Measurements from ENCODE around the gene KLHL2.
"Not testable (repeated sequence)": the region's sequence is repeated elsewhere in the genome, so short reads cannot be mapped to it uniquely, and the experiment has no call there.

KLHL2 gene

GRCh38 chr4:165201806-165202205 is 5.6 kb upstream of the KLHL2 start:
- DNase-seq (ENCODE audit: low spot score) = no peak

- no peak for DNase-seq (ENCODE audit: low spot score)
Measured at GRCh38 chr4:165203541-165204461, 3.6 kb upstream of the KLHL2 start.

- DNase-seq (ENCODE audit: low spot score) = no peak
Measured at GRCh38 chr4:165204462-165204830, 2.9 kb upstream of the KLHL2 start.

GRCh38 chr4:165207016-165207430 is 338 bp upstream of the KLHL2 start:
- DNase-seq (ENCODE audit: low spot score) = peak; percentile 68

- peak; percentile 65 for DNase-seq (ENCODE audit: low spot score)
Measured at GRCh38 chr4:165208221-165208652, 876 bp downstream of the KLHL2 start.

DNA sequence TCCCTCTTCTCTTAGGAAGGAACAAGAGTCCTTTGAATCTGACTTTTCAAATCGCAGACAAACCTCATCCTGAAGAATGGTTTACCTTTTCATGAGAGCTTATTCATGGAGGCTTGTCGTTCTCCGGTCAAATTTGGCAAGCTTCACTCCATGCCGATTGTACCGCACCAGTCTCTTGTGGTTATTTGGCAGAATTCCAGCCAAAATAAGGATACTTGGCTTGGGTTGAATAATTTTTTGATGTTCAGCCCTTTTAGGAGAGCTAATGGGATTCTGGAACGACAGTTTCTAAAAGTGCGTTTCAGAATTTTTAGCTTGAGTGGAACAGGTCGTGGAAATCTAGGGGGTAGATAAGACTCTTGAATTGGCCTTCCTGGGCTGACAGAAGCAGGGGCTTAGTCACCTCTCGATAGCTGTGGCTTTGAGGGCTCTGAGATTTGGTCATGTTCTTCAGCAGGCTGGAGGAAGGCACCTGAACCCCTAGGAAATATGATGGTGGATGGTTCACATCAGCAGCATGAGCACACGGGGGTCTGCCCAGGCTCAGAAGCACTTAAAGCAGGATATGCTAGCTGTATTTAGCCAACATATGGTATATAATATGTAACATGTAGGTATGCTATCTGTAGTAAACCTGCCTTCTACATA is 1.5 kb downstream of the KLHL2 start:
- peak; percentile 69 for DNase-seq (ENCODE audit: low spot score)

DNA sequence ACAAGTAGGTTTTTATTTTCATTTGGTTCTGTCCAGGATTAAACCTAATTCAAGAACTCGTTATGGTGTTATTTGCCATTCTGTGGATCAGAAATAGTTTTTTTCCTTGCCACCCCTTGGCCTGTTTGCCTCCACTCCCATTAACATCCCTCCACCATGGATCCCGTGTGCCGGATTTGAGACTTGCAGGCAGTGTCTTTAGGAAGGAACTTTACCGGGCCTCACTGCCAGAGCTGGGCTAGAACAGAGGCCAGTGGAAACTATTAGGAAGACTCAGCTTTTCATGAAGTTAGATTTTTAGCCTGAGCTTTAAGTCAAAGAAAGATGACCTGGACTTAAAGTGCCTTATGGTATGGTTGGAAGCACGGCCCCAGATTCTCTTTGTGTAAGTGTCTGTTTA is 2.4 kb downstream of the KLHL2 start:
- DNase-seq (ENCODE audit: low spot score) = no peak

- DNase-seq (ENCODE audit: low spot score) = peak; percentile 44
Measured at GRCh38 chr4:165210566-165210965, 3.2 kb downstream of the KLHL2 start.

DNA sequence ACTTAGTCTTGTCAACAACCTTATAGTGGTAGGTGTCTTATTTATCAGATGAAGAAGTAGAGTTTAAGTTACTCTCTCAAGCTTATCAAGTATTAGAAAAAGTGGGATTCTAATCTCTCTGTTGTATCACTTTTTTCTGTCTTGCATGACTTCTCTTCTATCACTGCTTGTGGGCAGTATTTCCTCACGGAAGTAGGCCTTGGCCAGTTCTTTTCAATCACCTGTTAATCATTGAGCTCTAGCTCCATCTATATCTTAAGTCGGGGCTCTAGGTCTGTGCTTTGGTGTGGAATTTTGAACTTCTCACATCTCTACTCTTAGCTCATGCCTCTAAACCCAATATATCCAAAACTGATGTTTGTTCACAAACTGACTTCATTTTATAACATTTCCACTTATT is 5.3 kb downstream of the KLHL2 start:
- not testable (repeated sequence) for DNase-seq (ENCODE audit: low spot score)

- DNase-seq (ENCODE audit: low spot score) = not testable (repeated sequence)
Measured at GRCh38 chr4:165213404-165213803, 6.0 kb downstream of the KLHL2 start.

DNA sequence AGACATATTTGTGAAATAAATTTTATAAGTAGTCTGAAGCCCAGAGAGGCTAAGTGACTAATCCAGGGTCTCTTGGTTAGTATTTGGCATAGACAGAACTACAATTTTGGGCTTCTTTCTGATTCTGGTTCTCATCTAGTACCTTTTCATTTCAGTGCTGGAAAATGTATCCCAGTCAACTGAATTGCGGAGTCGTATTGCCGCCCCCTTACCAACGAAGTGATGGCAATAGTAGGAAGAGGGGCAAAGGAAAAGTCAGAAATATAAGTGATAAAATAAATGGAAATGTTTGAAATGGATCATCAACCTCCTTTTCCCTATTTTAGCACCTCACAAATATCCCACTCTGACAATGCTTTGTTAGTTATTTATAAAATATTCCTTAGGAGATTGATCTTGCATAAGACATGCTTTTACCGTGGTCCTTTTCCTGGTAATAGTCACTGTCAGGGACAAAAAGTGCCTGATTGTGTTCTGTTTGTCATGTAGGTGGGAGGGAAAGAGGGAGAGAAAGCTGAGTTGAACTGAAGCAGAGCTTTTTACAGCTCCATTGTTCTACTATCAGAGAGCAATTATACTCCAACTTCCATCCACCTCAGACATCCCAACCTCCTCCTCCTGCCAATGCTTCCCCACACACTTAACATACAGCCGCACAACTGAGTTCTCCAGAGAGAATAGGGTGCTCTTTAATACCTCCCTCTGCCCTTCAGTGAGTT is 6.8 kb downstream of the KLHL2 start:
- peak; percentile 73 for DNase-seq (ENCODE audit: low spot score)

DNA sequence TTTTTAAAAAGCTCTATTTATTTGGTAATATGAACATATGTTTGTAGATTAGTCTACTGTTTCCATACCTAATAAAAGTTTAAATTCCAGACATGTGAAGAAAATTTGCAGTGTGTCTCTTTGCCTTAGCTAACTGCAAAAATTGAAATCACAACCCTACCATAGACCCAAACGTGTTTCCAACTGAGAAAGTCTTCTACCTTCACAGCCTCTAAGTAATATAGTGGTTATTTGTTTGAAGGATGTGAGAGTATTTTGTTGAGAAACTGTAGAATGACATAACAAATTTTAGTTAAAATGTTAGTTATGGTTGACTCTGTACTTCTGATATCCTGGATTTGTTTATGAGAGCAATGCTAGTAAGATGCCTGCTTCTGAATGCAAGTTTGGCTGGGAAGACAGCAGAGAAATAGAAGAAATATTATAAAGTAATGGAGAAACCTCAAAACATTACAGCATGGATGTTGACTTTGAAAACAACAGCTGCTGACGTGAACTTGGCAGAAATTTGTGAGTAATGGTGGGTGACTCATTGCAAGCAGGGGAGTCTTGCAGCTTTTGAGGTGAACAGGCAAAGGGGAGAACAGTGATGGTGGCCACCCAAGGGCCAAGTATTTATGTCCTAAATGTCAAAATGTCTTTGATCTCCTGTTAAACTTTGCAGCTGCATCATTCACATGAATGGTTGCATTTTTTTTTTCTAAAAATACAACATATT is 7.8 kb downstream of the KLHL2 start:
- DNase-seq (ENCODE audit: low spot score) = not testable (repeated sequence)

- not testable (repeated sequence) for DNase-seq (ENCODE audit: low spot score)
Measured at GRCh38 chr4:165215761-165216487, 8.6 kb downstream of the KLHL2 start.

DNA sequence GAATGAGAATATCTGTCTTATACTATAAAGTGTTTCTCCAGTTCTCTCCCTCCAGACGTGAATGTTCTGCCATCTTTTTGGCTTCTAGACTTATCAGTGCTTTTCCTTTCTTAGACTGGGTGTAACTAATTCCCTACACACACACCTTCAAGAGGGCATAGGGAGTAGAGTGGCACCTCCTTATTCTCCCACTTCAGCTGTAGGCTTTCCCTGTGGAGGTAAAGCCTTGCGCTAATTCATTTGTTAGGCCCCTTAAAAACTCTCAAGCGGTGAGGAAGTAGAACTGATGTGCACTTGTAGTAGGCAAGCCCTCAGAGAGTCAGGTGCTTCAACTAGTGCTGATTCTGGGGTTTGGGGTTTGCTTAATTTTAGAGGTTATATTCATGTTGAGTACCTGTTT is 10.0 kb downstream of the KLHL2 start:
- no peak for DNase-seq (ENCODE audit: low spot score)

DNA sequence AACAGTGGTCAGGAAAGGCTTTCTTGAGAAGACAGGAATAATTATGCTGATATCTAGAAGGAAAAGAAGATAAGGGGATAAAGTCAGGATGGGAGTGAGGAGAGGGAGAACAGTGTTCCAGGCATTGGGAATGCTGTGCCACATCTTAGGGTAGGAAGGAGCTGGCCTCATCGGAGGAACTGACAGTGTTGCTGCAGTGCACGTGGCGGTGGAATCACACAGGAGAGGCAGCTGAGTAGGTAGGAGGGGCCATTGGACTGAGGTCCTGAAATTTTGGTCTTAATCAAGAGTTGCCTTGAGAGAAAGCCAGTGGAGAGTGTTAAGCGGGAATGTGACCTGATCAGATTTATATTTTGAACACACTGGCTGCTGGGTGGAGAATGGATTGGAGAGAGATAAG is 13.9 kb downstream of the KLHL2 start:
- not testable (repeated sequence) for DNase-seq (ENCODE audit: low spot score)

GRCh38 chr4:165221993-165222650 is 14.8 kb downstream of the KLHL2 start:
- DNase-seq (ENCODE audit: low spot score) = peak; percentile 71

DNA sequence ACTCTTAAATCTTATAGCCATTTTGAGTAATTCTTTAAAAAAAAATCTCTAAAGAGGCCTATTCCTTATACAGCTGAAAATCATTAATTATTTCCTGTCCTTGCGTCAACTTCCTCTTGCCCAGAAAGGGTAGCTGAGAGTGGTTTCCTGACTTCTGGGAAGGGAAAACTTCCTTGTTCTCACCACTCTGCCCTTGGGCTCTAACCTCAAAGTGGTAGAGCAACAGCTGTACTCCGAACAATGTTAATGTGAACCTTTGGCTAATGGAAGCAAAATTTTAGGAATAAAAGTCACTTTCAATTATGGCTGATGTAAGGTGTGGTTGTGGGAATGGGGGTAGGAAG is 15.3 kb downstream of the KLHL2 start:
- DNase-seq (ENCODE audit: low spot score) = peak; percentile 56

GRCh38 chr4:165227401-165227800 is 20.0 kb downstream of the KLHL2 start:
- not testable (repeated sequence) for DNase-seq (ENCODE audit: low spot score)

- not testable (repeated sequence) for DNase-seq (ENCODE audit: low spot score)
Measured at GRCh38 chr4:165229490-165230200, 22.3 kb downstream of the KLHL2 start.

Measured in pons (tissue), 1 donor.